GM12891 (cell line): ENCODE results near the gene MVB12B.

Experiments used
- PAX5 ChIP-seq: IDR thresholded peaks from 2 replicates; pipeline ENCODE4 v1.6.1; 2011; ENCODE audit warnings: low read length, moderate library complexity, mild to moderate bottlenecking; ENCODE audit not compliant: insufficient read depth, severe bottlenecking
- POLR2A ChIP-seq: IDR thresholded peaks from 2 replicates; pipeline ENCODE4 v1.6.1; 2011; ENCODE audit warnings: low read depth, low read length, control low read depth
- POLR2AphosphoS5 ChIP-seq: IDR thresholded peaks from 2 replicates; pipeline ENCODE4 v1.6.1; 2011; ENCODE audit warnings: low read depth, low read length, control low read depth
- SPI1 ChIP-seq: IDR thresholded peaks from 2 replicates; pipeline ENCODE4 v1.6.1; 2011; ENCODE audit warnings: low read depth, low read length, control low read depth
- TAF1 ChIP-seq: IDR thresholded peaks from 2 replicates; pipeline ENCODE4 v1.6.1; 2011; ENCODE audit warnings: low read depth, low read length, control low read depth

GRCh38 chr9:126326228-126327005, at the start of gene MVB12B:
- TF ChIP-seq POLR2A (no peak), POLR2AphosphoS5 (no peak), TAF1 (no peak), SPI1 (no peak), PAX5 (no peak)
